ENCODE measurements around the gene ZNF341.

ZNF341 gene

DNA sequence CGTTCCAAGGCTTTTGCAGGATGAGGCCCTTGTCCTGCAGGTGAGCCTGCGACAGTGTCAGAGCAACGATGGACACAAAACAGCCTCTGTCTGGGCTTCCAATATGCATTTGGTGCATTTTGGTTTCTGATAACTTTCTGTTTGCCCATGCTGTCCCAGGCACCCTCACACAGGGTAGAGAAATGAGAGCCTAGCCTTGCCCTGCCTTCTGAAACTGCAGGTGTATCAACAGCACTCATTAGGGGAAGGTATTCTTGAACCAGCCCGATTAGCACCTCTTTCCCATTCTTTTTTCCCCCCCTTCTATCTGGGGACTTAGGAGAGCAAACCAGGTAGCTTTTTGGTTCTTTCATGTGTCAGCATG lies 109.6 kb downstream of the ZNF341 start:
- DNase-seq (ENCODE audit: low read depth in 3 of 3): no peak
